GM21390 (cell line): ENCODE results near the gene EGFL6.

Experiments used
- ATAC-seq: cut with Tn5 transposase; IDR thresholded peaks from one replicate; pipeline ENCODE4 v1.9.1; 2021; ENCODE audit not compliant: unreplicated experiment

Gene EGFL6

GRCh38 chrX:13569479-13570260 is at the start of gene EGFL6:
Gene EGFL6 (plus strand): TSS chrX:13569601. CDS start chrX:13569862, 261 bp downstream.
- no peak for ATAC-seq

DNA sequence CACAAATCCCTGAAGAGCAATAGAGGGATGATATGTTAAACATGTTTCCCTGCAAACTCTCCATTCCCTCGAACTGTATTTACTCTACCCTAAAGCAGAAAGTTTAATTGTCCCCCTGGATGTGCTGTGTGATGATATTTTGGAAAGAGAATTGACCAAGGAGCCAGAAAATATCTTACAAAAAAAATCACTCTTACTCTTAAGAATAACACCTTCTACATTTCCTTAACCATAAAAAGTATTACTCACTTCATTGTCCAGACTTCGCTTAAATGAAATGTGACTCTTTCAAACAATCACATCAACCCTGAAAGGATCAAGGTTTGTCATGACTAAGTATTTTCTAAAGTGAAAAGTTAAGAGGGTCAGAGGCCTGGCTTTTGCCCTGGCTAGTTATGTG is 49.0 kb upstream of the EGFL6 start:
- no peak for ATAC-seq

DNA sequence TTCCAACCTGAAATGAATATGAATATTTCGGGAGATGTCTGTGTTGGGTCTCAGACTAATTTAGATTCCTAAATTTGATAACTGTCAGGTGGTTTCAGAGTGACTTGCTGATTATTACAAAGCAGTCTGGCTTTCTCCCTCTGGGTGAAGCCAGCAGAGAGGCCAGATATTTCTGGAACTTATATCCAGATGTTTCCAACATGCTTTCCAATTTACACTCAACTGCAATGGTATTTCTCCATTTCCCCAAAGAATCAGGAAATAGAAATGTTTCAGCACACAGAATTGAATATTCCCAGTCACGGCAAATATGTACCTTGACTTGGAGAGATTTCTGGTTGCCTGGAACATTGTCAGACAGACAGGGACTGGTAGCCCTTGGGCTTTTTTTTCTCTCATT is 48.5 kb upstream of the EGFL6 start:
- no peak for ATAC-seq

DNA sequence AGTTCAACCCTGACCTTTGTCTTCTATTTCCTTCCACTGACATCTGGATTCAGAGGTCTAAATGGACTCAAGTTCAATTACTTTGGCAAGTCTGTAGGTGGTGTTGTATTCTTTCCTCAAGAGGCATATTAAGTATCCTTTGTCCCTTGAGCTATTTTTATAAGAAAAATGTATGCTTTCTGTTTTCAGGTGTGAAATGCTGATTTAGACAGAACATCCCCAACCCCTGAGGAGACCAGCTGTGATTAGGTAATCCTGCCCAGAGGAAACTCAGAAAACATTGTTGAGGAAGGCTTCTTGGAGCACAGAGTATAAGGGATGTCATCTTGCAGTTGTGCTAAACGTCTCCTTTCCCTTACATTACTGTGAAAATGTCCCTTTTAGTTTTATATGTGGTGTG is 46.6 kb upstream of the EGFL6 start:
- ATAC-seq: no peak

DNA sequence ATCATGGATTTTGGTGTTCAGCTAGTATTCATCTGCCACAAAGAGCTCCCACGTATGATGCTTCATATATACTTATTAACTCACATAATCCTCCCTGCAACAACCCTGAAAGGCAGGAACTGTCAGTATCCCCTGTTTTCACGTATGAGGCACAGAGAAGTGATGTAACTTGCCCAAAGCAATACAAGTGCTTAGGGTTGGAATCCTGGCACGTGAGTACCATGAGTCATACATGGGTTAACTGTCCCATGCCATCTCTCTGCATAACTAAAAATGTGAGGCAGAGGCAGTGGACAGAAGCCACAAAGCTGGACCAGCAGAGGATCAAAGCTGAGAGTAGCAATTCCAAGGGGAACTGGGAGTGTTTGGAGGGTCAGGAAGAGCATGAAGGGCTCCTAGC is 35.7 kb upstream of the EGFL6 start:
- ATAC-seq: no peak

DNA sequence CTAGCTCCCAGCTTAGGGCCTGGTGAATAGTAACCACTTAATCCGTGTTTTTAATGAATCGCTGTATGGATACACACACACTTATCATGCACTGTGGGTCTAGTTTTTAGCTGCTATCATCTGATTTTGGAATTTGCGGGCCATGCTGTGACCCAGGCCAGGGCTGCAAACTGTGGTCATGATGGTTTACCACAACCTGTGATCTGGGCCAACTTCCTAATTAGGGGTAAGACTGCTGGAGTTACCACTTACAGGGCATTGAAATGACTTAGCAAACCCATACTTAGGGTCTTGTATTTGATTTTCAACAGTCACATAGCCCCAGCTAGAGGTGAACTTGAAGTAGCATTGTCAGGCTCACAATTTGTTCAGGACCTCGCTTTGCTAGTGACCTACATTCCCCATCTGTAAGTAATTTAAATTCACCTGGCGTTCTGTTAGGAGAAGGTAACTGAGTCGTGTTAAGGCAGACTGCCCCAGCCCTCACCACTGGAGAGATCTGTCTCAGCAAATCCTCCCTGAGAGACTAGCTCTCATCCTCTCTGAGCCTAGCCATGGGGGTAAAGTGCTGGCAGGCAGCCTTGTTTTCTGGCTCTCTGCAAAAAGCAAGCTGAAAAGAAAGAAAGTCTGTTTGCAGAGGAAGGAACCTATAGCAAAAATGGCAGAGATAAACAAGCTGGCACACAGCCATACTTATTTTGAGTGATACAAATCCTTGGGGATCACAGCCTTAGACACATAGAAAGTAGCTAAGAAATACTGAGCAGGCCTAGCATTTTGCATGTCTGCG is 33.8 kb upstream of the EGFL6 start:
- ATAC-seq: no peak

GRCh38 chrX:13536551-13536950 is 32.9 kb upstream of the EGFL6 start:
- no peak for ATAC-seq

- ATAC-seq: no peak
Measured at GRCh38 chrX:13538414-13538813, 31.0 kb upstream of the EGFL6 start.

- no peak for ATAC-seq
Measured at GRCh38 chrX:13540602-13541001, 28.8 kb upstream of the EGFL6 start.

DNA sequence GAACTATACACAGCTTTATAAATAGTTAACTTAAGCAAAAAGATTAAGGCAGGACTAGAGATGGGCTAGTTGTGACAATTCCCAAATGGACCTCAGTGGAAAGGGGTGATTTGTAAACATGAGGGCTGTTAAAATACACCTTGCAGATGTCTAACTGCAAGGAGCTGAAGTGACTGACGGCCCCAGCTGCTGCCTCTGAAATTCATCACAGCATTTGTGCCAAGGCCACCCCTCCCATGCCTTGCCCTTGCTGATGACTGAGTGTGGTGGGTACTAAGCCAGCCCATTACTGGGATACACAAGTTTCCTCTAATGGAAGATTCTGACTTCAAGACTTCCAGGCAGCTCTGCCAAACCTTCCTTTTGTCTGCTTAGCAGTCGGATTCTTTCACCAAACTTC is 23.7 kb upstream of the EGFL6 start:
- no peak for ATAC-seq

GRCh38 chrX:13547671-13548070 is 21.7 kb upstream of the EGFL6 start:
- no peak for ATAC-seq

GRCh38 chrX:13550346-13550745 is 19.1 kb upstream of the EGFL6 start:
- ATAC-seq: no peak

- ATAC-seq: no peak
Measured at GRCh38 chrX:13551610-13552009, 17.8 kb upstream of the EGFL6 start.

DNA sequence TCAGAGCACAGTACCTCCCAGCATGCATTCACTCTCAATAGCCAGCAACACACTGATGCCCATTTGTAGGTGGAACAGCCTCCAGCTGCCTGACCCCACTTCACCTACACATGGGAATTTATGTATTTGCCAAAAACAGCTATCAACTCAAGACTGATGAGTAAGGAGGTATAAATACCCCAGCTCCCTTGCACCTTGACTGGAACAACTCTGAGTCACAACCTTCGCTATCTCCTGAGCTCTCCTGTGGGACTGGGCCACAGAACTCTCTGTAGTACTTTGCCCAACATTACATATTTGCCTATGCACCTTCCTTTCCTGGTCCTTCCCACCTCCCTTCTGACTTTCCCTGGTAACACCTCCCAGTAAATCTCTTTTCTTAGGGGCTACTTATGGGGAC is 16.5 kb upstream of the EGFL6 start:
- no peak for ATAC-seq

- no peak for ATAC-seq
Measured at GRCh38 chrX:13565511-13565910, 3.9 kb upstream of the EGFL6 start.

DNA sequence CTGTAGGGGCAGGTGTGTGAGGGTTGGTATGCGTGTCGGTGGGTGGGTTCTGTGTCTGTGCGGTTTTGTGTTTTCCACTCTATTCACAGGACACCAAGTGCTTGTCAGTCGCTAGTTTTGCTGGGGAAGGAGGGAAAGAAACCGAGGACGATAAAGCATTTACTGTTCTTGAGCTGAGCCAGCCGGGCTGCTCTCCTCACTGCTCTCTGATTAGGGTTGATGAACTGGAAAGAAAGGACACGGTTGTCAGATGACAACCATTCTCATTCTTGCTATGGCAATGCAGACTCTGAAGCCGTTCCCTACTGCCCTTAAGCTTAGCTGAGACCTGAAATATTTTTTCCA is 832 bp downstream of the EGFL6 start:
- ATAC-seq: no peak

DNA sequence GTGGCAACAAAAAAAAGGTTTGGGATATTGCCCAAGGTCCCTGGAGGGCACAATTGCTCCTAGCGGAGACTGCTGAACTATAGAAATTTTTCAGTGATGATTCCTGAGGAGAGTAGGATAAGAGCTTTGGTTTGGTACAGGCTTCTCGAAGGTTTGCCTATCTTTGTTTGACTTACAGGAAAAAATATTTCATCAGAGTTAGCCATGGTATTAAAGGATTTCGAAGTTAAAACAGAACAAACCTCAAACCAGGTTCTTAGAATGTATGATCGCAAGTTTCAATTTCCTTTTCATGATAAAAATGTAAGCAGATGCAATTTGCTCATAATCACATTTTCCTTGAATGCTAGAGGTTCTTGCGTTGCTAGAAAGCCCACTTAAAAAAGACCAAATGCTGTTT is 1.7 kb downstream of the EGFL6 start:
- no peak for ATAC-seq

DNA sequence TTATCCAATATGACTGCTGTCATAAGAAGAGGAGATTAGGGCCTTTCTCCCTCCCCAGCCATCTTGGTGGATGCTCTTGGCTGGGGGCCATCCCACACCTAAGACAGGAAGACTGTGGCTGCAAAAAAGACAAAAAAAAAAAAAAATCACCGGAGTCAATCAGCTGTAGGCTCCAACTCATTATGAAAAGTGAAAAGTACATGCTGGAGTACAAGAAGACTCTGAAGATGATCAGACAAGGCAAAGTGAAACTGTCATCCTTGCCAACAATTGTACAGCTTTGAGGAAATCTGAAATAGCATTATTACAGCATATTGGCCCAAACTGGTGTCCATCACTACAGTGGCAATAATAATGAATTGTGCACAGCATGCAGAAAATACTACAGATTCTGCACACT is 5.2 kb downstream of the EGFL6 start:
- no peak for ATAC-seq

DNA sequence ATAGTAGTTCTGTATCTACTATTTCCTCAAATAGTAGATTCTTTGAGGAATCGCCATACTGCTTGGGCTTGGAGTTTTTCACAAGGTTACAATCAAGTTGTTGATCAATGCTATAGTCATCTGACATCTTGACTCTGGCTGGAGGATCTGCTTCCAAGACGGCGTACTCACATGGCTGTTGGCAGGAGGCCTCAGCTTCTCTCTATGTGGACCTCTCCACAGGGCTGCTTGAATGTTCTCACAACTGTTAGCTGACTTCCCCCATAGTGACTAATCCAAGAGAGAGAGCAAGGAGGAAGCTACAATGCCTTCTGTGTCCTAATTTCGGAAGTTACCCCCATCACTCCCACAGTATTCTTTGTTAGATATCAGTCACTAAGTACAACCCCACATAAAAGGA is 10.3 kb downstream of the EGFL6 start:
- ATAC-seq: no peak

GRCh38 chrX:13581554-13581953 is 12.2 kb downstream of the EGFL6 start:
- no peak for ATAC-seq

- ATAC-seq: no peak
Measured at GRCh38 chrX:13587786-13588477, 18.5 kb downstream of the EGFL6 start.

- ATAC-seq: no peak
Measured at GRCh38 chrX:13590207-13590606, 20.8 kb downstream of the EGFL6 start.
